Body of pancreas (tissue), 4 donors: Measurements from ENCODE around the gene IL4R.
"Not testable (repeated sequence)": the region's sequence is repeated elsewhere in the genome, so short reads cannot be mapped to it uniquely, and the experiment has no call there.

Experiments
- POLR2A ChIP-seq, 3 donors: fragments of 450-650 bp; IDR thresholded peaks; one replicate each; pipeline ENCODE4 v1.6.1; 2016; ENCODE audit warnings: antibody characterized with exemption in 3 of 3, mild to moderate bottlenecking in 2 of 3
- TF ChIP-seq, protein P1 (sequence below), 7 experiments: fragments of 450-650 bp in 4 of 7; fragments of 200-600 bp in 3 of 7; sonication (generic) in 3 of 7; IDR thresholded peaks; one replicate each; pipeline ENCODE4 v1.5.1; 2016 to 2019; ENCODE audit warnings: antibody characterized with exemption in 7 of 7

DNA sequence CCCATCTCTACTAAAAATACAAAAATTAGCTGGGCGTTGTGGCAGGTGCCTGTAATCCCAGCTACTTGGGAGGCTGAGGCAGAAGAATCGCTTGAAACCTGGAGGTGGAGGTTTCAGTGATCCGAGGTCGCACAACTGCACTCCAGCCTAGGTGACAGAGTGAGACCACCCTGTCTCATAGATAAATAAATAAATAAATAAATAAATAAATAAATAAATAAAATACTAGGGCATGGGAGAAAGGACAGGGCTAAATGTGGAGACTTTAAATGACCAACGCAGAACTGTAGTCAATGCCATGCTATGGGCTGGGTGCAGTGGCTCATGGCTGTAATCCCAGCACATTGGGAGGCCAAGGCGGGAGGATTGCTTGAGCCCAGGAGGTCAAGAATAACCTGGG lies 25.5 kb upstream of the IL4R start:
- TF ChIP-seq, protein P1, sequence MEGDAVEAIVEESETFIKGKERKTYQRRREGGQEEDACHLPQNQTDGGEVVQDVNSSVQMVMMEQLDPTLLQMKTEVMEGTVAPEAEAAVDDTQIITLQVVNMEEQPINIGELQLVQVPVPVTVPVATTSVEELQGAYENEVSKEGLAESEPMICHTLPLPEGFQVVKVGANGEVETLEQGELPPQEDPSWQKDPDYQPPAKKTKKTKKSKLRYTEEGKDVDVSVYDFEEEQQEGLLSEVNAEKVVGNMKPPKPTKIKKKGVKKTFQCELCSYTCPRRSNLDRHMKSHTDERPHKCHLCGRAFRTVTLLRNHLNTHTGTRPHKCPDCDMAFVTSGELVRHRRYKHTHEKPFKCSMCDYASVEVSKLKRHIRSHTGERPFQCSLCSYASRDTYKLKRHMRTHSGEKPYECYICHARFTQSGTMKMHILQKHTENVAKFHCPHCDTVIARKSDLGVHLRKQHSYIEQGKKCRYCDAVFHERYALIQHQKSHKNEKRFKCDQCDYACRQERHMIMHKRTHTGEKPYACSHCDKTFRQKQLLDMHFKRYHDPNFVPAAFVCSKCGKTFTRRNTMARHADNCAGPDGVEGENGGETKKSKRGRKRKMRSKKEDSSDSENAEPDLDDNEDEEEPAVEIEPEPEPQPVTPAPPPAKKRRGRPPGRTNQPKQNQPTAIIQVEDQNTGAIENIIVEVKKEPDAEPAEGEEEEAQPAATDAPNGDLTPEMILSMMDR (IDR thresholded peaks at IDR 0.05): not testable (repeated sequence)
- TF ChIP-seq POLR2A (IDR thresholded peaks at IDR 0.05): not testable (repeated sequence)
